Naive thymus-derived CD4-positive, alpha-beta T cell (primary cell): ENCODE results near the gene TRMU. TPM values are rescaled to one million over a fixed set of nuclear protein-coding genes. Genes with fewer than 3 reads are reported as not detected.

Experiments used
- ATAC-seq: fragments of 150-1000 bp; cut with Tn5 transposase; 2 replicates; pipeline ENCODE4 v1.10.0; 2021; ENCODE audit warnings: mild to moderate bottlenecking, moderate library complexity
- CTCF ChIA-PET: fragments of 350-600 bp; sonication (Branson Sonifier 250); formaldehyde crosslinking; loops from one replicate; lab custom pipeline; 2021; ENCODE audit warnings: antibody characterized with exemption; lab: Charles Lee
- POLR2A ChIA-PET: fragments of 350-600 bp; sonication (Branson Sonifier 250); formaldehyde crosslinking; loops from one replicate; lab custom pipeline; 2021; ENCODE audit warnings: antibody characterized with exemption, inconsistent platforms; lab: Charles Lee
- DNase-seq, 9 donors: peaks; one replicate each; pipeline versions ENCODE4 v3.0.0 to v3.0.0-alpha.2; 2020 to 2022; ENCODE audit warnings: mixed read lengths in 1 of 9
- H3K27ac ChIP-seq: one replicate; pipeline ENCODE4 v1.7.0; 2013; ENCODE audit warnings: mild to moderate bottlenecking, low read depth, low read length, moderate library complexity
- H3K27me3 ChIP-seq, 2 donors: one replicate each; pipeline ENCODE4 v1.7.0; 2013; ENCODE audit warnings: low read length in 2 of 2, mild to moderate bottlenecking in 2 of 2, moderate library complexity in 2 of 2; ENCODE audit not compliant: control insufficient read depth in 2 of 2, insufficient read depth in 2 of 2
- H3K36me3 ChIP-seq, 3 experiments: 1 replicate in 2 of 3; 2 replicates in 1 of 3; pipeline ENCODE4 v1.7.0; 2013; ENCODE audit warnings: low read length in 3 of 3, mild to moderate bottlenecking in 3 of 3, moderate library complexity in 1 of 3; ENCODE audit not compliant: insufficient read depth in 3 of 3, control insufficient read depth in 2 of 3
- H3K4me1 ChIP-seq, 2 donors: one replicate each; pipeline ENCODE4 v1.7.0; 2013; ENCODE audit warnings: low read length in 2 of 2, mild to moderate bottlenecking in 2 of 2, moderate library complexity in 1 of 2; ENCODE audit not compliant: control insufficient read depth in 2 of 2, insufficient read depth in 2 of 2
- H3K4me3 ChIP-seq: 2 replicates; pipeline ENCODE4 v1.7.0; 2013; ENCODE audit warnings: mild to moderate bottlenecking, low read length
- H3K9me3 ChIP-seq, 3 experiments: 1 replicate in 2 of 3; 2 replicates in 1 of 3; pipeline ENCODE4 v1.7.0; 2013; ENCODE audit warnings: low read length in 3 of 3; ENCODE audit not compliant: control insufficient read depth in 2 of 3
- H3K27ac Mint-ChIP-seq, 9 donors: one replicate each; pipeline ENCODE4 v1.8.0; 2020 to 2022; ENCODE audit warnings: mixed read lengths in 9 of 9, mild to moderate bottlenecking in 8 of 9, moderate library complexity in 5 of 9, inconsistent platforms in 2 of 9
- H3K27me3 Mint-ChIP-seq, 5 donors: one replicate each; pipeline ENCODE4 v1.8.0; 2021 to 2022; ENCODE audit warnings: mixed read lengths in 5 of 5, mild to moderate bottlenecking in 1 of 5
- H3K36me3 Mint-ChIP-seq, 5 donors: one replicate each; pipeline ENCODE4 v1.8.0; 2020 to 2022; ENCODE audit warnings: mixed read lengths in 5 of 5, mild to moderate bottlenecking in 3 of 5, inconsistent platforms in 1 of 5
- H3K4me1 Mint-ChIP-seq, 7 donors: one replicate each; pipeline ENCODE4 v1.8.0; 2020 to 2022; ENCODE audit warnings: mixed read lengths in 7 of 7, mild to moderate bottlenecking in 3 of 7, inconsistent platforms in 1 of 7
- H3K4me3 Mint-ChIP-seq, 10 donors: one replicate each; pipeline ENCODE4 v1.8.0; 2020 to 2022; ENCODE audit warnings: mild to moderate bottlenecking in 10 of 10, mixed read lengths in 10 of 10, moderate library complexity in 6 of 10, inconsistent platforms in 2 of 10
- H3K9me3 Mint-ChIP-seq, 11 donors: one replicate each; pipeline ENCODE4 v1.8.0; 2020 to 2022; ENCODE audit warnings: mixed read lengths in 11 of 11, mild to moderate bottlenecking in 4 of 11, inconsistent platforms in 1 of 11, moderate library complexity in 1 of 11
- intact Hi-C, 2 donors: fragments of 100-400 bp; cut with micrococcal nuclease; formaldehyde crosslinking; loops; one replicate each; pipeline ENCODE4 v1.15.1; 2023
- polyA plus RNA-seq, 2 donors: library from polyadenylated mRNA; unstranded; fragments of 300-500 nt; fragmentation: Illumina TruSeq; gene quantifications; one replicate each; pipeline ENCODE4 v1.2.3, GENCODE V29; 2021
- total RNA-seq, 6 experiments: library from RNA in 5 of 6; stranded (reverse) in 5 of 6; gene quantifications; 1 replicate in 5 of 6; 2 replicates in 1 of 6; pipeline ENCODE4 v1.2.3 and lab custom pipeline; 2021 to 2026

TRMU gene
- total and polyA plus RNA-seq, 7 experiments from 2014 or later = 17.9 to 92.1 (median 58.7) TPM

DNA sequence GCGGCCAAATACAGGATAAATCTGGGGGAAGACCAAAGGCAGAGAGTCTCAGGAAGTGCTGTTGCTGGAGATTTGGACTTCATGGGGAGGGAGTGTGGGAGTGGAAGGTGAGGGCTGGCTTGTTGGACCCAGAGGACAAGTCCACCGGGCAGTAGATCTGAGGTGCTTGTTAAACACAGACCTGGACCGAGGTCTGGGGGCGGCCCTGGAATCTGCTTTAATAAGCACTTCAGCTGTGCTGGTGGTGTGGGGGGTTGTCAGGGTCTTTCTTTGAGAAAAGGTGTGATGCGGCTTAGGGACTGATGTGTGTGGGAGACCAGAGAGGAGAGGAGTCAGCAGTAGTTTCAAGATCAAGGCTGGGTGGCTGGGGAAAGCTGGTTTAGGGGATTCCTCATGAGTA, 4.4 kb downstream of the TRMU start:
- H3K4me3 Mint-ChIP-seq = no peak overlapping the region
- intact Hi-C loops = loop anchor here in 1 of 2 donors (10.0 kb wide), 1 partner anchor 85 kb away; the partner anchor contains the start of gene CDPF1
- H3K27ac Mint-ChIP-seq = peak overlapping the region in 3 of 9 donors; percentile 4 to 63 (median 36)
- no peak for ATAC-seq
- no peaks in the 10 kb centered on the region for H3K27me3 ChIP-seq
- peaks cover 18 to 57% (median 20%) of the 10 kb centered on the region in 5 donors for H3K36me3 Mint-ChIP-seq
- H3K36me3 ChIP-seq = peaks cover 13 to 84% (median 22%) of the 10 kb centered on the region in 3 experiments
- CTCF ChIA-PET = no interaction called here
- POLR2A ChIA-PET = no interaction called here
- H3K4me1 ChIP-seq = peaks cover 7 to 9% of the 10 kb centered on the region in 2 donors
- H3K9me3 ChIP-seq = no peaks in the 10 kb centered on the region
- H3K27me3 Mint-ChIP-seq = no peaks in the 10 kb centered on the region
- no peak for DNase-seq
- H3K4me3 ChIP-seq = no peak overlapping the region
- H3K27ac ChIP-seq = no peak overlapping the region
- no peaks in the 10 kb centered on the region for H3K9me3 Mint-ChIP-seq
- H3K4me1 Mint-ChIP-seq = peaks cover 26 to 51% (median 46%) of the 10 kb centered on the region in 7 donors

GRCh38 chr22:46340676-46341075, 5.2 kb downstream of the TRMU start:
- POLR2A ChIA-PET = no interaction called here
- peaks cover 7 to 9% of the 10 kb centered on the region in 2 donors for H3K4me1 ChIP-seq
- no peaks in the 10 kb centered on the region for H3K27me3 ChIP-seq
- H3K27ac ChIP-seq = no peak overlapping the region
- intact Hi-C loops = no loop called here
- Mint-ChIP-seq H3K9me3 (no peaks in the 10 kb centered on the region), H3K27ac (no peak overlapping the region), H3K4me1 (peaks cover 26 to 51% (median 44%) of the 10 kb centered on the region in 7 donors), H3K4me3 (no peak overlapping the region), H3K36me3 (peaks cover 18 to 58% (median 22%) of the 10 kb centered on the region in 5 donors), H3K27me3 (no peaks in the 10 kb centered on the region)
- no peak for DNase-seq
- H3K4me3 ChIP-seq = no peak overlapping the region
- no peak for ATAC-seq
- no peaks in the 10 kb centered on the region for H3K9me3 ChIP-seq
- peaks cover 13 to 86% (median 22%) of the 10 kb centered on the region in 3 experiments for H3K36me3 ChIP-seq
- CTCF ChIA-PET = interaction anchor here (0.6 kb wide), 1 partner anchor 8 kb away, joined by 3 read pairs; no protein-coding TSS in a partner anchor

DNA sequence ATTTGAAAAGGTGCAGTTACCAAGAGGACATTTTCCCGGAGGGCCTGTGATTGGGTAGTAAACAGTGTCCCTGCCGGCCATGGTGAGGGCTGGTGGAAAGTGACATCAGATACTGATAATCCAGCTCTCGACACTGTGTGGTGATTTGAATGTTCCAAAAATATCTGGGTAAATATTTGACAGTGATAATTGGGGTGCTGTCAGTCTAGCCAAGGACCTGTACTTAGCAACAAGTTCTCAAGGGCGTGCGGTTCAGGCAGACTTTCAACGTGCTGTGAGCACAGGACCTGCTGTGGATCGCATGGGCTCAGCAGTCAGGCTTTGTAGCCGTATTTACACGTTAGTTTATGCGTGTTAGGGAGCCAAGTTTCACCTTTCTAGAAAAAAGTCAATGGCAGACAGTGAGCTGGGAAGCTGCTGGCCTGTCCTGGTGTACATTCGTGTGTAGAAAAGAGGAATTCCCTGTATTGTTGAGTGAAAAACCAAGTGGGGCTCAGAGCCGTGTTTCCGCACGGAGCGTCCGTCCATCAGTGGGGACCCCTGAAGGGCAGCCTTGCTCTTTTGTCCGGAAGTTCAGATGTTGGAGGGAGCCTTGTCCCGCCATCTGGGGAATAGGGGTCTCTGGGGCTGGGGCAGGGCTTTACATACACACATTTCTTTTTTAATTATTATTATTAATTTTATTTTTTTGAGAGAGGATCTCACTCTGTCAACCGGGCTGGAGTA, 11.3 kb downstream of the TRMU start:
- H3K4me3 ChIP-seq = no peak overlapping the region
- no peaks in the 10 kb centered on the region for H3K27me3 Mint-ChIP-seq
- H3K36me3 ChIP-seq = peaks cover 5 to 98% (median 40%) of the 10 kb centered on the region in 3 experiments
- H3K27ac Mint-ChIP-seq = no peak overlapping the region
- intact Hi-C loops = no loop called here
- H3K4me1 Mint-ChIP-seq = peaks cover 2 to 17% (median 6%) of the 10 kb centered on the region in 7 donors
- ATAC-seq (no peak), DNase-seq (no peak)
- no peaks in the 10 kb centered on the region for H3K4me1 ChIP-seq
- CTCF ChIA-PET = no interaction called here
- H3K9me3 Mint-ChIP-seq = no peaks in the 10 kb centered on the region
- POLR2A ChIA-PET = no interaction called here
- H3K4me3 Mint-ChIP-seq = no peak overlapping the region
- no peaks in the 10 kb centered on the region for H3K9me3 ChIP-seq
- H3K27me3 ChIP-seq = no peaks in the 10 kb centered on the region
- H3K36me3 Mint-ChIP-seq = peaks cover 8 to 76% (median 16%) of the 10 kb centered on the region in 5 donors
- no peak overlapping the region for H3K27ac ChIP-seq

- peak overlapping the region in 1 of 9 donors; percentile 28 for H3K27ac Mint-ChIP-seq
- no peaks in the 10 kb centered on the region for H3K4me1 ChIP-seq
- DNase-seq (no peak), ATAC-seq (no peak)
- H3K4me3 Mint-ChIP-seq = no peak overlapping the region
- intact Hi-C loops = no loop called here
- no peaks in the 10 kb centered on the region for H3K9me3 Mint-ChIP-seq
- CTCF ChIA-PET = no interaction called here
- no peaks in the 10 kb centered on the region for H3K9me3 ChIP-seq
- no peaks in the 10 kb centered on the region for H3K27me3 Mint-ChIP-seq
- POLR2A ChIA-PET = no interaction called here
- H3K4me1 Mint-ChIP-seq = peaks cover 0 to 14% (median 4%) of the 10 kb centered on the region in 7 donors
- H3K36me3 ChIP-seq = peaks cover 0 to 98% (median 36%) of the 10 kb centered on the region in 3 experiments
- peaks cover 8 to 76% (median 18%) of the 10 kb centered on the region in 5 donors for H3K36me3 Mint-ChIP-seq
- H3K4me3 ChIP-seq = no peak overlapping the region
- no peaks in the 10 kb centered on the region for H3K27me3 ChIP-seq
- no peak overlapping the region for H3K27ac ChIP-seq
These were observed 12.1 kb downstream of the TRMU start for GRCh38 chr22:46347646-46348045.

DNA sequence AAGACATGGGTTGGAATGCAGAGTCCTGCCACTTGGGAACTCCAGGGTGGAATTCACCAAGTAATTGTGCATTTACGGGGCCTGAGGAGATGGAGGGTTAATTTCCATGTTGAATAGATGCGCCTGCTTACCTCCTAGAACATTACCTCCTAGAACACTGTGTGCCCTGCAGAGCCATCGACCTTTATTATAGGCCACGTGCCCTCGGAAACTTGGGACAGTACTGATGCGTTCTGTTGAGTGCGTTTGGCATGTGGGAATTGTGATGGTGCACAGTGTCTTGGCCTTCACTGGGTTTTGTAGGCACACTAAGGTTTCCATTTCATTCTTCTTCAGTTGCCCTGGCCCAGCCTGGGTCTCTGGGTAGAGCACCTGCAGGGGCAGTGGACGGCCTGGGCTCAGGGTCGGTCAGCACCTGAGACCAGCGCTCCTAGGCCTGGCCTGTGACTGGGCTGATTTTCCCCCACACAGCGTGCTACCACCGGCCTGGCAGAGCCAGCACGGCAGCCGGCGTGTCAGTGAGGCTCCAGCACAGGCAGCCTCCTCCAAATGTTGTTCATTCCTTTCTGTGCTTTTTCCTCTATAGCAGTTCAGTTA, 12.7 kb downstream of the TRMU start:
- Mint-ChIP-seq H3K4me3 (no peak overlapping the region), H3K27me3 (no peaks in the 10 kb centered on the region), H3K27ac (no peak overlapping the region), H3K9me3 (no peaks in the 10 kb centered on the region), H3K36me3 (peaks cover 8 to 73% (median 18%) of the 10 kb centered on the region in 5 donors), H3K4me1 (peaks cover 0 to 14% (median 4%) of the 10 kb centered on the region in 7 donors)
- no peak for ATAC-seq
- intact Hi-C loops = no loop called here
- Histone ChIP-seq H3K4me3 (no peak overlapping the region), H3K27me3 (no peaks in the 10 kb centered on the region), H3K4me1 (no peaks in the 10 kb centered on the region), H3K9me3 (no peaks in the 10 kb centered on the region), H3K27ac (no peak overlapping the region), H3K36me3 (peaks cover 0 to 98% (median 36%) of the 10 kb centered on the region in 3 experiments)
- ChIA-PET CTCF (no interaction called here), POLR2A (no interaction called here)
- DNase-seq = no peak

DNA sequence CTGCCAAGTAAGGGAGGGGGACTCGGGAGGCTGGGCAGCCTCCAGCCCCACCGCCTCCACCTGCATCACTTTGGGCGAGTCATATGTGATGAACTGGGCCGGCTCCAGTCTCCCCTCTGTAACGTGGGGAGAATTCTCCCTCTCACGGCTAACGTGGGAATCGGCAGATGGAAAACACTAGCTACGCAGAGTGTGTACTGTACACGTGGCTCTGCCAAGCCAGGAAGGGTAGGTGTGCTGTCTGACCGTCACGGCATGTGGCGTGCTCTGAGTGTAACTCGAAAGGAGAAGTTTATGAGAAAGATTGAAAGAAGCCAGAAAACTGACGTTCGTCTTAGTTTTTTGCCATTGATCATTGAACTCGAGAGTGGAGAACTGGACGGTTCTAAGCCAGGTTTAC, 13.7 kb downstream of the TRMU start:
- peaks cover 0 to 98% (median 31%) of the 10 kb centered on the region in 3 experiments for H3K36me3 ChIP-seq
- no peak for ATAC-seq
- CTCF ChIA-PET = no interaction called here
- intact Hi-C loops = no loop called here
- Mint-ChIP-seq H3K27ac (no peak overlapping the region), H3K27me3 (no peaks in the 10 kb centered on the region), H3K4me3 (no peak overlapping the region), H3K9me3 (no peaks in the 10 kb centered on the region), H3K4me1 (peaks cover 0 to 14% (median 3%) of the 10 kb centered on the region in 7 donors), H3K36me3 (peaks cover 8 to 66% (median 18%) of the 10 kb centered on the region in 5 donors)
- no peak overlapping the region for H3K4me3 ChIP-seq
- no peak overlapping the region for H3K27ac ChIP-seq
- no peaks in the 10 kb centered on the region for H3K9me3 ChIP-seq
- H3K27me3 ChIP-seq = no peaks in the 10 kb centered on the region
- POLR2A ChIA-PET = interaction anchor here (0.6 kb wide), 1 partner anchor 294 kb away, joined by 5 read pairs; no protein-coding TSS in a partner anchor
- DNase-seq = no peak
- no peaks in the 10 kb centered on the region for H3K4me1 ChIP-seq
